Measurements from ENCODE around the gene PLVAP. TPM values are rescaled to one million over a fixed set of nuclear protein-coding genes. Genes with fewer than 3 reads are reported as not detected.

Gene PLVAP
- total and polyA plus RNA-seq, 9 of the 15 experiments (the other 6 are each of a cell fraction or from before 2014, with no cell fraction given), result 0.09 to 0.84 (median 0.51) TPM; not detected in 4

GRCh38 chr19:17339088-17339741 is 37.9 kb downstream of the PLVAP start:
- Histone ChIP-seq H3K27ac (ENCODE audit: extremely low read depth, low read depth, low read length) (no peak overlapping the region), H3K27me3 (ENCODE audit: control insufficient read depth in 2 of 2, insufficient read depth in 2 of 2, low read length in 2 of 2) (no peaks in the 10 kb centered on the region), H4K20me1 (replicated peaks; ENCODE audit: control insufficient read depth, insufficient read depth, low read length) (no peaks in the 10 kb centered on the region; the same call in 1 of the 2 replicates), H2AFZ (ENCODE audit: low read depth, low read length) (no peak overlapping the region), H3K4me2 (ENCODE audit: insufficient read depth, low read length) (no peak overlapping the region), H3K9me3 (replicated peaks; ENCODE audit: control insufficient read depth, insufficient read depth, low read depth, low read length) (no peaks in the 10 kb centered on the region), H3K4me1 (replicated peaks in 1 of 2; ENCODE audit: control insufficient read depth in 2 of 2, insufficient read depth in 2 of 2, low read length in 2 of 2) (peaks cover 15 to 59% of the 10 kb centered on the region in 2 experiments; a peak in 4 of 5 replicates), H3K9me1 (ENCODE audit: control insufficient read depth, insufficient read depth, low read length) (no peaks in the 10 kb centered on the region), H3K36me3 (ENCODE audit: control insufficient read depth, insufficient read depth, low read length) (peaks cover 24% of the 10 kb centered on the region; the same call in 1 of the 3 replicates), H3K4me3 (no peak overlapping the region), H3K79me2 (ENCODE audit: control insufficient read depth, insufficient read depth, low read length) (peaks cover 22% of the 10 kb centered on the region), H3K9ac (ENCODE audit: insufficient read depth in 1 of 2, low read depth in 2 of 2, low read length in 2 of 2) (peak overlapping the region in 1 of 2 experiments; percentile 90; a peak in 1 of 4 replicates)
- in situ Hi-C loops (cut with MboI) (no loop called here), intact Hi-C loops (cut with micrococcal nuclease) (no loop called here)
- POLR2A ChIA-PET, result interaction anchor here (0.7 kb wide), 1 partner anchor 80 kb away, joined by 8 read pairs; no protein-coding TSS in a partner anchor
- no peak for FAIRE-seq
- CTCF ChIA-PET (ENCODE audit: low intra/inter-chr PET ratio), result no interaction called here
- TF ChIP-seq POLR2G (IDR thresholded peaks at IDR 0.05; ENCODE audit: low read depth, low read length) (peak; percentile 57), SRSF1 (IDR thresholded peaks at IDR 0.05; ENCODE audit: low read depth, low read length) (no peak), ARID4B (CRISPR knock-in tag; IDR thresholded peaks at IDR 0.05) (0 out of 2 replicates have a peak, but pooled peaks have one; percentile 29), CLOCK (CRISPR knock-in tag; IDR thresholded peaks at IDR 0.05; ENCODE audit: borderline replicate concordance) (no peak), NR3C1 (CRISPR knock-in tag; IDR thresholded peaks at IDR 0.05) (0 out of 2 replicates have a peak, but pooled peaks have one; percentile 13), FOXP1 (CRISPR knock-in tag; IDR thresholded peaks at IDR 0.05) (0 out of 2 replicates have a peak, but pooled peaks have one; percentile 28), MAX (CRISPR knock-in tag; IDR thresholded peaks at IDR 0.05) (peak; percentile 28; the same call in 1 of the 2 replicates), DDX20 (tag; IDR thresholded peaks at IDR 0.05; ENCODE audit: low read depth) (no peak), RBFOX2 (IDR thresholded peaks at IDR 0.05; ENCODE audit: low read depth, low read length) (peak; percentile 38), EGR1 (conservative IDR thresholded peaks at IDR 0.05) (peak; percentile 32; the same call in 1 of the 2 replicates)
- no peak for ATAC-seq
- WGBS (ENCODE audit: insufficient coverage, low coverage, missing lambda C conversion rate), result 90% methylated on average over 29 of the region's 34 CpGs
- BruUV-seq (replicated peaks), result no TSS peak
- peak; percentile 55 to 73 (median 66) for DNase-seq (ENCODE audit: extremely low read depth in 1 of 4, low spot score in 3 of 4)

Measured in K562 (cell line).